HCT116 (cell line): Measurements from ENCODE around the gene DBNDD2. TPM values are rescaled to one million over a fixed set of nuclear protein-coding genes. Genes with fewer than 3 reads are reported as not detected.

Experiments used
- ATAC-seq: fragments of 200-7000 bp; cut with Tn5 transposase; 2 replicates; pipeline ENCODE4 v1.9.1; 2020; ENCODE audit warnings: mild to moderate bottlenecking, moderate library complexity
- BruUV-seq: library from RNA; stranded (reverse); fragments of 400-500 nt; replicated peaks from 2 replicates; lab custom pipeline; 2021; lab: Mats Ljungman, UMichigan
- CTCF ChIA-PET: fragments of 300-600 bp; sonication (Branson Sonifier 250); formaldehyde crosslinking; loops from one replicate; lab custom pipeline; 2021; ENCODE audit warnings: antibody characterized with exemption; lab: Charles Lee
- POLR2A ChIA-PET: fragments of 300-600, 350-600 bp; sonication (Branson Sonifier 250); formaldehyde crosslinking; loops from one replicate; lab custom pipeline; 2021; ENCODE audit warnings: antibody characterized with exemption; lab: Charles Lee
- RAD21 ChIA-PET, 2 experiments: fragments of 300-600 bp; sonication (Branson Sonifier 250); formaldehyde crosslinking; loops; one replicate each; lab custom pipeline; 2023; ENCODE audit warnings: low total read pairs in 2 of 2; ENCODE audit not compliant: uncharacterized antibody in 2 of 2, unreplicated experiment in 2 of 2, low non-redundant PET in 1 of 2; lab: Charles Lee
- DNase-seq: peaks from one replicate; pipeline ENCODE4 v3.0.0-alpha.2; 2010; ENCODE audit warnings: low read depth, low spot score
- H2AFZ ChIP-seq: fragments of 200-600 bp; shearing (Covaris generic), sonication (generic); 2 replicates; pipeline ENCODE4 v1.6.1; 2017; ENCODE audit warnings: low read depth, mixed run types, mixed read lengths, antibody characterized with exemption, low read length; ENCODE audit not compliant: poor library complexity, severe bottlenecking
- H3K27ac ChIP-seq: 2 replicates; pipeline ENCODE4 v1.5.1; 2012; ENCODE audit warnings: low read depth, low read length
- H3K27me3 ChIP-seq: fragments of 200-600 bp; sonication (generic); 2 replicates; pipeline ENCODE4 v1.6.1; 2016; ENCODE audit warnings: mixed run types, low read length, mixed read lengths; ENCODE audit not compliant: insufficient read depth
- H3K36me3 ChIP-seq, 2 experiments: fragments of 200-500 bp in 1 of 2; fragments of 200-600 bp in 1 of 2; sonication (Bioruptor generic) in 1 of 2; sonication (generic) in 1 of 2; 2 replicates each; pipeline versions ENCODE4 v1.5.1 to v1.6.1; 2014 to 2016; ENCODE audit warnings: low read length in 2 of 2, inconsistent platforms in 1 of 2, mixed read lengths in 1 of 2, mixed run types in 1 of 2; ENCODE audit not compliant: insufficient read depth in 2 of 2, control insufficient read depth in 1 of 2
- H3K4me1 ChIP-seq, 2 experiments: fragments of 200-600 bp in 1 of 2; sonication (generic) in 1 of 2; 2 replicates each; pipeline versions ENCODE4 v1.5.1 to v1.6.1; 2012 to 2017; ENCODE audit warnings: low read length in 2 of 2, inconsistent platforms in 1 of 2, mild to moderate bottlenecking in 1 of 2, mixed read lengths in 1 of 2, mixed run types in 1 of 2, moderate library complexity in 1 of 2; ENCODE audit not compliant: insufficient read depth in 2 of 2, control insufficient read depth in 1 of 2
- H3K4me2 ChIP-seq: fragments of 200-600 bp; sonication (generic); 2 replicates; pipeline ENCODE4 v1.6.1; 2017; ENCODE audit warnings: mixed run types, low read length, mixed read lengths
- H3K4me3 ChIP-seq, 2 experiments: fragments of 200-600 bp in 1 of 2; sonication (generic) in 1 of 2; replicated peaks in 1 of 2; 2 replicates each; pipeline ENCODE4 v1.5.1; 2011 to 2016; ENCODE audit warnings: low read length in 2 of 2, control low read depth in 1 of 2, low read depth in 1 of 2, mild to moderate bottlenecking in 1 of 2, mixed read lengths in 1 of 2, mixed run types in 1 of 2
- H3K79me2 ChIP-seq: fragments of 200-600 bp; sonication (generic); 2 replicates; pipeline ENCODE4 v1.6.1; 2017; ENCODE audit warnings: mild to moderate bottlenecking, mixed run types, low read length, moderate library complexity, mixed read lengths; ENCODE audit not compliant: insufficient read depth
- H3K9ac ChIP-seq: fragments of 200-600 bp; sonication (generic); 2 replicates; pipeline ENCODE4 v1.6.1; 2016; ENCODE audit warnings: low read length, mixed read lengths
- H3K9me2 ChIP-seq: fragments of 200-600 bp; sonication (generic), shearing (Covaris generic); 2 replicates; pipeline ENCODE4 v1.6.1; 2017; ENCODE audit warnings: mixed run types, mild to moderate bottlenecking, moderate library complexity; ENCODE audit not compliant: insufficient read depth
- H3K9me3 ChIP-seq, 2 experiments: fragments of 200-500 bp in 1 of 2; fragments of 200-600 bp in 1 of 2; sonication (Bioruptor generic) in 1 of 2; sonication (generic) in 1 of 2; 2 replicates each; pipeline ENCODE4 v1.6.1; 2014 to 2017; ENCODE audit warnings: low read length in 2 of 2, mixed read lengths in 2 of 2, inconsistent platforms in 1 of 2, low read depth in 1 of 2, mild to moderate bottlenecking in 1 of 2, mixed run types in 1 of 2, moderate library complexity in 1 of 2; ENCODE audit not compliant: control insufficient read depth in 1 of 2, insufficient read depth in 1 of 2
- H4K20me1 ChIP-seq: fragments of 200-600 bp; sonication (generic), shearing (Covaris generic); 2 replicates; pipeline ENCODE4 v1.6.1; 2017; ENCODE audit warnings: mixed run types, mild to moderate bottlenecking, moderate library complexity; ENCODE audit not compliant: insufficient read depth
- ATF3 ChIP-seq: IDR thresholded peaks from 2 replicates; pipeline ENCODE4 v1.6.1; 2012
- EGR1 ChIP-seq: IDR thresholded peaks from 2 replicates; pipeline ENCODE4 v1.6.1; 2012; ENCODE audit warnings: low read depth
- ELF1 ChIP-seq: IDR thresholded peaks from 2 replicates; pipeline ENCODE4 v1.6.1; 2012; ENCODE audit warnings: low read depth, borderline replicate concordance
- RAD21 ChIP-seq: IDR thresholded peaks from 2 replicates; pipeline ENCODE4 v1.6.1; 2012; ENCODE audit warnings: low read depth, mild to moderate bottlenecking
- REST ChIP-seq: IDR thresholded peaks from 2 replicates; pipeline ENCODE4 v1.6.1; 2012; ENCODE audit warnings: low read depth
- SP1 ChIP-seq: IDR thresholded peaks from 2 replicates; pipeline ENCODE4 v1.6.1; 2012; ENCODE audit warnings: low read depth
- YY1 ChIP-seq: IDR thresholded peaks from 2 replicates; pipeline ENCODE4 v1.6.1; 2011; ENCODE audit warnings: low read length, low read depth, moderate library complexity, mild to moderate bottlenecking; ENCODE audit not compliant: insufficient replicate concordance; ENCODE audit errors: extremely low read depth
- intact Hi-C: fragments of 100-400 bp; cut with micrococcal nuclease; formaldehyde crosslinking; loops from 2 replicates; pipeline ENCODE4 v1.10.0; 2022
- total RNA-seq: library from RNA; stranded (reverse); gene quantifications from one replicate; pipeline ENCODE4 v1.2.1, GENCODE V29; 2021; ENCODE audit not compliant: unreplicated experiment

Gene DBNDD2
- total RNA-seq, 1 experiment from 2014 or later = 44.2 TPM

- intact Hi-C loops = no loop called here
- Histone ChIP-seq H3K4me2 (no peak overlapping the region), H4K20me1 (no peaks in the 10 kb centered on the region), H3K4me1 (no peaks in the 10 kb centered on the region; a peak in 1 of 4 replicates), H3K27ac (no peak overlapping the region), H3K36me3 (no peaks in the 10 kb centered on the region), H3K27me3 (no peaks in the 10 kb centered on the region), H2AFZ (no peak overlapping the region), H3K9me3 (no peaks in the 10 kb centered on the region), H3K79me2 (no peaks in the 10 kb centered on the region), H3K9ac (no peak overlapping the region), H3K4me3 (no peak overlapping the region), H3K9me2 (no peaks in the 10 kb centered on the region)
- ATAC-seq = no peak
- no TSS peak for BruUV-seq
- ChIA-PET POLR2A (no interaction called here), CTCF (interaction anchor here (3.9 to 4.4 kb wide), 2 partner anchors 12 kb away, joined by 23 to 27 read pairs; no protein-coding TSS in a partner anchor), RAD21 (no interaction called here)
- no peak for DNase-seq
- TF ChIP-seq SP1 = no peak
- TF ChIP-seq EGR1 = no peak
- TF ChIP-seq REST = no peak
- no peak for TF ChIP-seq ATF3
- no peak for TF ChIP-seq RAD21
- no peak for TF ChIP-seq YY1
- no peak for TF ChIP-seq ELF1
Measured at GRCh38 chr20:45448270-45448669, 40.2 kb downstream of the DBNDD2 start.
